ENCODE data around the gene CCDC68.

- no peak for TF ChIP-seq EZH2 (IDR thresholded peaks at IDR 0.05; ENCODE audit: insufficient read depth, poor library complexity, severe bottlenecking)
- no peak for TF ChIP-seq EZH2phosphoT487 (IDR thresholded peaks at IDR 0.05; ENCODE audit: insufficient read depth, low read depth)
These were observed 34.3 kb downstream of the CCDC68 start for GRCh38 chr18:54924948-54925347.

Data from GM23248 (cell line).